T-helper 1 cell treated with Interleukin-12 subunit alpha and Interleukin-12 subunit beta and Interleukin-4 antibody, amounts not matched to agents 30 μg/mL and 1 μg/mL, for 36 hours (primary cell): Measurements from ENCODE around the gene ADAM17.
A peak's percentile ranks its signal among the peaks of the same experiment; 100 is the strongest.

Experiments used
- H3K27ac Mint-ChIP-seq: one replicate; pipeline ENCODE4 v1.8.0; 2021; ENCODE audit warnings: mild to moderate bottlenecking, mixed read lengths
- H3K27me3 Mint-ChIP-seq: one replicate; pipeline ENCODE4 v1.8.0; 2021; ENCODE audit warnings: low read depth, mixed read lengths
- H3K36me3 Mint-ChIP-seq: one replicate; pipeline ENCODE4 v1.8.0; 2021; ENCODE audit warnings: low read depth, mixed read lengths
- H3K4me1 Mint-ChIP-seq: one replicate; pipeline ENCODE4 v1.8.0; 2021; ENCODE audit warnings: low read depth, mixed read lengths
- H3K4me3 Mint-ChIP-seq: one replicate; pipeline ENCODE4 v1.8.0; 2021; ENCODE audit warnings: mild to moderate bottlenecking, moderate library complexity, mixed read lengths
- H3K9me3 Mint-ChIP-seq: one replicate; pipeline ENCODE4 v1.8.0; 2021; ENCODE audit warnings: mixed read lengths

ADAM17 gene

GRCh38 chr2:9477914-9478313, 77.7 kb downstream of the ADAM17 start:
- H3K4me1 Mint-ChIP-seq: peaks cover 32% of the 10 kb centered on the region
- H3K9me3 Mint-ChIP-seq: no peaks in the 10 kb centered on the region
- no peaks in the 10 kb centered on the region for H3K27me3 Mint-ChIP-seq
- H3K27ac Mint-ChIP-seq: no peak overlapping the region
- peaks cover 30% of the 10 kb centered on the region for H3K36me3 Mint-ChIP-seq
- no peak overlapping the region for H3K4me3 Mint-ChIP-seq

- no peaks in the 10 kb centered on the region for H3K9me3 Mint-ChIP-seq
- H3K36me3 Mint-ChIP-seq: peaks cover 31% of the 10 kb centered on the region
- peaks cover 33% of the 10 kb centered on the region for H3K4me1 Mint-ChIP-seq
- H3K27ac Mint-ChIP-seq: peak within 1 kb of the TSS; percentile 82
- no peaks in the 10 kb centered on the region for H3K27me3 Mint-ChIP-seq
- peak within 1 kb of the TSS; percentile 77 for H3K4me3 Mint-ChIP-seq
Observed at GRCh38 chr2:9474361-9475057, 81.1 kb downstream of the ADAM17 start, which contains the start of gene IAH1. IAH1 (plus strand) TSS chr2:9474551; CDS start chr2:9474567, 16 bp downstream.

GRCh38 chr2:9473985-9474360, 81.7 kb downstream of the ADAM17 start:
- Mint-ChIP-seq H3K36me3 (peaks cover 26% of the 10 kb centered on the region), H3K27ac (peak overlapping the region; percentile 82), H3K27me3 (no peaks in the 10 kb centered on the region), H3K4me1 (peaks cover 31% of the 10 kb centered on the region), H3K4me3 (peak overlapping the region; percentile 74), H3K9me3 (no peaks in the 10 kb centered on the region)

GRCh38 chr2:9473308-9473984, 82.2 kb downstream of the ADAM17 start:
- no peaks in the 10 kb centered on the region for H3K27me3 Mint-ChIP-seq
- H3K4me1 Mint-ChIP-seq: peaks cover 27% of the 10 kb centered on the region
- H3K9me3 Mint-ChIP-seq: no peaks in the 10 kb centered on the region
- H3K36me3 Mint-ChIP-seq: peaks cover 24% of the 10 kb centered on the region
- H3K27ac Mint-ChIP-seq: peak overlapping the region; percentile 82
- peak overlapping the region; percentile 74 for H3K4me3 Mint-ChIP-seq

GRCh38 chr2:9472511-9472910, 83.1 kb downstream of the ADAM17 start:
- peak overlapping the region; percentile 14 for H3K27ac Mint-ChIP-seq
- peaks cover 26% of the 10 kb centered on the region for H3K4me1 Mint-ChIP-seq
- H3K4me3 Mint-ChIP-seq: peak overlapping the region; percentile 31
- H3K27me3 Mint-ChIP-seq: no peaks in the 10 kb centered on the region
- H3K9me3 Mint-ChIP-seq: no peaks in the 10 kb centered on the region
- peaks cover 23% of the 10 kb centered on the region for H3K36me3 Mint-ChIP-seq

- H3K27me3 Mint-ChIP-seq: no peaks in the 10 kb centered on the region
- H3K4me3 Mint-ChIP-seq: no peak overlapping the region
- H3K36me3 Mint-ChIP-seq: peaks cover 16% of the 10 kb centered on the region
- H3K9me3 Mint-ChIP-seq: no peaks in the 10 kb centered on the region
- H3K27ac Mint-ChIP-seq: no peak overlapping the region
- peaks cover 15% of the 10 kb centered on the region for H3K4me1 Mint-ChIP-seq
Observed at GRCh38 chr2:9471206-9471605, 84.4 kb downstream of the ADAM17 start.

- Mint-ChIP-seq H3K4me1 (peaks cover 11% of the 10 kb centered on the region), H3K4me3 (no peak overlapping the region), H3K9me3 (no peaks in the 10 kb centered on the region), H3K27ac (no peak overlapping the region), H3K36me3 (peaks cover 10% of the 10 kb centered on the region), H3K27me3 (no peaks in the 10 kb centered on the region)
Observed at GRCh38 chr2:9467687-9468086, 87.9 kb downstream of the ADAM17 start.

- Mint-ChIP-seq H3K4me3 (no peak overlapping the region), H3K27ac (no peak overlapping the region), H3K9me3 (no peaks in the 10 kb centered on the region), H3K27me3 (no peaks in the 10 kb centered on the region), H3K4me1 (peaks cover 11% of the 10 kb centered on the region), H3K36me3 (peaks cover 7% of the 10 kb centered on the region)
Observed at GRCh38 chr2:9466147-9466683, 89.4 kb downstream of the ADAM17 start.

GRCh38 chr2:9465170-9465569, 90.5 kb downstream of the ADAM17 start:
- Mint-ChIP-seq H3K27ac (no peak overlapping the region), H3K36me3 (peaks cover 15% of the 10 kb centered on the region), H3K9me3 (no peaks in the 10 kb centered on the region), H3K4me1 (peaks cover 11% of the 10 kb centered on the region), H3K27me3 (no peaks in the 10 kb centered on the region), H3K4me3 (no peak overlapping the region)

GRCh38 chr2:9463698-9464034, 92.0 kb downstream of the ADAM17 start:
- Mint-ChIP-seq H3K9me3 (no peaks in the 10 kb centered on the region), H3K27ac (peak overlapping the region; percentile 64), H3K4me3 (no peak overlapping the region), H3K4me1 (peaks cover 11% of the 10 kb centered on the region), H3K27me3 (no peaks in the 10 kb centered on the region), H3K36me3 (peaks cover 19% of the 10 kb centered on the region)

GRCh38 chr2:9462886-9463697, 92.5 kb downstream of the ADAM17 start:
- no peaks in the 10 kb centered on the region for H3K9me3 Mint-ChIP-seq
- H3K4me1 Mint-ChIP-seq: peaks cover 11% of the 10 kb centered on the region
- H3K27me3 Mint-ChIP-seq: no peaks in the 10 kb centered on the region
- H3K4me3 Mint-ChIP-seq: no peak overlapping the region
- peaks cover 17% of the 10 kb centered on the region for H3K36me3 Mint-ChIP-seq
- H3K27ac Mint-ChIP-seq: peak overlapping the region; percentile 52

GRCh38 chr2:9462313-9462712, 93.3 kb downstream of the ADAM17 start:
- Mint-ChIP-seq H3K27me3 (no peaks in the 10 kb centered on the region), H3K4me1 (peaks cover 11% of the 10 kb centered on the region), H3K36me3 (peaks cover 17% of the 10 kb centered on the region), H3K9me3 (no peaks in the 10 kb centered on the region), H3K4me3 (no peak overlapping the region), H3K27ac (no peak overlapping the region)

GRCh38 chr2:9461079-9461478, 94.6 kb downstream of the ADAM17 start:
- Mint-ChIP-seq H3K9me3 (no peaks in the 10 kb centered on the region), H3K4me3 (no peak overlapping the region), H3K4me1 (peaks cover 9% of the 10 kb centered on the region), H3K27me3 (no peaks in the 10 kb centered on the region), H3K36me3 (peaks cover 19% of the 10 kb centered on the region), H3K27ac (no peak overlapping the region)

- Mint-ChIP-seq H3K9me3 (no peaks in the 10 kb centered on the region), H3K27ac (no peak overlapping the region), H3K4me1 (peaks cover 9% of the 10 kb centered on the region), H3K27me3 (no peaks in the 10 kb centered on the region), H3K36me3 (peaks cover 17% of the 10 kb centered on the region), H3K4me3 (no peak overlapping the region)
Observed at GRCh38 chr2:9460441-9461017, 95.1 kb downstream of the ADAM17 start.
